LNCaP clone FGC (cell line): ENCODE measurements around the gene SH2D3A.

Experiments
- DNase-seq: peaks from one replicate; pipeline ENCODE4 v3.0.0-alpha.2; 2011; ENCODE audit warnings: low read depth
- H3K4me3 ChIP-seq: 2 replicates; pipeline ENCODE4 v1.5.1; 2011; ENCODE audit warnings: mild to moderate bottlenecking, low read depth, low read length, control low read depth
- CTCF ChIP-seq: IDR thresholded peaks from 2 replicates; pipeline ENCODE4 v1.5.1; 2012; ENCODE audit warnings: mild to moderate bottlenecking; ENCODE audit not compliant: control insufficient read depth, insufficient read depth; ENCODE audit errors: extremely low read depth

Gene SH2D3A

GRCh38 chr19:6730941-6731670 lies 36.1 kb downstream of the SH2D3A start:
- no peak for DNase-seq
- TF ChIP-seq CTCF, result no peak
- no peak overlapping the region for H3K4me3 ChIP-seq

- TF ChIP-seq CTCF, result no peak
- no peak overlapping the region for H3K4me3 ChIP-seq
- DNase-seq, result no peak
Measured at GRCh38 chr19:6730153-6730804, 37.0 kb downstream of the SH2D3A start.

GRCh38 chr19:6729573-6730152 lies 37.6 kb downstream of the SH2D3A start:
- no peak for DNase-seq
- TF ChIP-seq CTCF, result no peak
- H3K4me3 ChIP-seq, result no peak overlapping the region

GRCh38 chr19:6728346-6728745 lies 38.9 kb downstream of the SH2D3A start:
- no peak overlapping the region for H3K4me3 ChIP-seq
- TF ChIP-seq CTCF, result no peak
- no peak for DNase-seq

- H3K4me3 ChIP-seq, result no peak overlapping the region
- DNase-seq, result no peak
Measured at GRCh38 chr19:6725513-6726231, 41.6 kb downstream of the SH2D3A start.

More at GRCh38 chr19:6725513-6726231, 41.6 kb downstream of the SH2D3A start:
- no peak for TF ChIP-seq CTCF
